ENCODE data around the gene GOLGA2.

DNA sequence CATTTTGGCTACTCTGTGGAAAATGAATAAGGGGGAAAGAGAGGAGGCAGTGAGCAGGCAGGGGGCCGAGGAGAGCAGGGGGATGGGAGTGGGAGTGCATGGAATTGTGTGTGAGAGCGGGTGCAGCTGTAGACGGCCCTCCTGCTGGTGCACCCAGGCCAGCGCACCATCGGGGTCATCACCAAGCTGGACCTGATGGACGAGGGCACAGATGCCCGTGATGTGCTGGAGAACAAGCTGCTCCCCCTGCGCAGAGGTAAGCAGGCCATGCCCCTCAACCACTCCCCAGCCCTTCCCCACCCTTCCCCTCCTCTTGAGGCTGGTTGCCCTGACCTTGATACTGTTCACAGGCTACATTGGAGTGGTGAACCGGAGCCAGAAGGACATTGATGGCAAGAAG, 56.0 kb downstream of the GOLGA2 start:
- TF ChIP-seq, protein P1, sequence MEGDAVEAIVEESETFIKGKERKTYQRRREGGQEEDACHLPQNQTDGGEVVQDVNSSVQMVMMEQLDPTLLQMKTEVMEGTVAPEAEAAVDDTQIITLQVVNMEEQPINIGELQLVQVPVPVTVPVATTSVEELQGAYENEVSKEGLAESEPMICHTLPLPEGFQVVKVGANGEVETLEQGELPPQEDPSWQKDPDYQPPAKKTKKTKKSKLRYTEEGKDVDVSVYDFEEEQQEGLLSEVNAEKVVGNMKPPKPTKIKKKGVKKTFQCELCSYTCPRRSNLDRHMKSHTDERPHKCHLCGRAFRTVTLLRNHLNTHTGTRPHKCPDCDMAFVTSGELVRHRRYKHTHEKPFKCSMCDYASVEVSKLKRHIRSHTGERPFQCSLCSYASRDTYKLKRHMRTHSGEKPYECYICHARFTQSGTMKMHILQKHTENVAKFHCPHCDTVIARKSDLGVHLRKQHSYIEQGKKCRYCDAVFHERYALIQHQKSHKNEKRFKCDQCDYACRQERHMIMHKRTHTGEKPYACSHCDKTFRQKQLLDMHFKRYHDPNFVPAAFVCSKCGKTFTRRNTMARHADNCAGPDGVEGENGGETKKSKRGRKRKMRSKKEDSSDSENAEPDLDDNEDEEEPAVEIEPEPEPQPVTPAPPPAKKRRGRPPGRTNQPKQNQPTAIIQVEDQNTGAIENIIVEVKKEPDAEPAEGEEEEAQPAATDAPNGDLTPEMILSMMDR (IDR thresholded peaks at IDR 0.05), result no peak
- TF ChIP-seq POLR2A (IDR thresholded peaks at IDR 0.05), result no peak
